ENCODE measurements around the gene PSMB7. TPM values are rescaled to one million over a fixed set of nuclear protein-coding genes. Genes with fewer than 3 reads are reported as not detected.

The PSMB7 gene
- polyA plus RNA-seq, 1 donor, result 201 TPM

DNA sequence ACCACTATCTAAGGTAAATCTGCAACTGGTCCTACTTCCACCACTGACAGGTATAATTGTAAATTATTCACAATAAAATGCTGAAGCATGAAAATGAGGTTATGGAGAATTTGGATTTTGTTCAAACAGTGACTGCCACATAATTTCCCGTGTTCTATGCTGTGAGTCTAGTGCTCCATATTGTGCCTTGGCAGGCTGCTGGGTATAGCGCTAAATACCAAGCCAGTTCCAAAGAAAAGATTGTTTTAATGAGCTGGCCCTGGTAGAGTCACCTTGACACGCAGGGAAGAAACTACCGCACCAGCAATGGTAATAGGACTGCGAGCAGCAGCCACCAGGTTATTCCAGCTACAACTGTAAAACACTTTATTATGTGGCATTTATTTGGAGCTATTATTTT, 30.4 kb downstream of the PSMB7 start:
- DNase-seq, result no peak

DNA sequence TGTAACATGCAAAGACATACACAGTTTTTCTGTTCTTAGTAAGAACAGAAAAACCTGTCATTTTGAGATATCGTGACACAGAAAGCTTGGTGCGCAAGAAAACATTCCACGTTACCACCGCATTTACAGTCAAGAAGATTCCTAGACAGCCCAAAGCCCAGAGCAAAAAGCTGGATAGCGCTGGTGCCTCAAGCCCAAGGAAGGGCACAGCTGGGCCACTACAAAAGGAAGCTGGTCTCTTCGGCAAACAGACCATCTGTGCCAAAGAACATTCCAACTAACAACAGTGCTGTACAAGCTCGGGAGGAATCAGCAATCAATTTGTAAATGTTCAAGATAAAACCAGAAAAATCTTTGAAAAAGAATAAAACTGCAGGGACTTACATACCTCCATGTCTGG, 31.0 kb downstream of the PSMB7 start:
- no peak for DNase-seq

- no peak for DNase-seq
Observed at GRCh38 chr9:124381170-124381945, 33.9 kb downstream of the PSMB7 start.

DNA sequence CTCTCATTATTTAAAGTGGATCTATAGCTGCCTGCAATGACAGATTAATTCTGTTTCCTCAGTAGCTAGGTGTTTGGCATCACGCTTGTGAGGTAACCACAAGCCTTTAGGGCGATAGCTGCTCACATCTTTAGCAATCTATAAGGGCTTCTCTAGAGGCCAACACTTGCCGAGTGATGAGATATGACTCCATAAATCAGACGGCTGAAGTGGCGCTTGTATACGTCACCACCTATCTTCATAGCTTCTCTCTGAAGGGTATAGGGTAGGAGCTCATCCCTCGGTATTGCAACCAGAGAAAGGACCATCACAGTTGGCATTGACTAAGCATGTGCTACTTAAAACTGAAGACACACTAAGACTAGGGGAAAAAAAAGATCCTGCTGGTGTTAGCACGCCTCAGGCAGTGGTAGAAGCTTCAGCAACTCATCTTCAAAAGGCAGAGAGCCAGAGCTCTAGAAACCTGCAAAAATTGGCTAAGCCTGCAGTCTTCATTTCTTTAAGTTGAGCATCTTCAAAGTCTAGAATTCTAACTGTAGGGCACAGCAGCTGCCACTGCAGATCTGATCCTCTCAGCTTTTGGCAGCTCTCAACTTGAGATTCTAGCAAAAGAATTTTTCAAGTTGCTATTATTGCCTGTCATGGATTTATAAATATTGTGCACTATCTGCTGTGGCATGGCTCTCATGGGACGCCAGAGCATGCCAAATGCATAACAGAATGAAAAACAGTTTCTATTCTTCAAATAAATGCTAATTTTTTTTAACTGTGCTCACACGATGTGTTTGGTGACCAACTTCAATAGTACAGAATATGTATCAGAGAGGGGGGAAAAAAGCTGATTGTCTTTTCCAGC, 37.5 kb downstream of the PSMB7 start:
- no peak for DNase-seq

GRCh38 chr9:124376329-124376728, 38.9 kb downstream of the PSMB7 start:
- DNase-seq, result no peak

DNA sequence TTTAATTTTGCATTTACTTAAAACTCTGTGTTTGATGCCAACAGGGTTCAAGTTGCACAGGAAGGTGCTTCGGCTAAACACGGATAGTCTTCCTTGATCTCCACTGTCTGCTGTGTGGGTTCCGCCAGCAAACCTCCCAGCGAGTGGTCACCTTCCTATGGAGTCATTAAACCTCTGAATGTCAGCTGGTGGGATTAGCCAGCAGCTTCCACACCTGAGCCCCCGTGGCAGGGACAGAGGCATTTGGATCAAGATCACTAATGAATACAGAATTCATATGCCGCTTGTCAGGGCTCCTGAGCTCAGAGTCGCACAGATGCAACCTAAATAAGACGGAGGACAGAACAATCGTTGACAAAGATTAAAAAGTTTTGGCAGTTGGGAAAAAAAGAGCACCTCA, 39.5 kb downstream of the PSMB7 start:
- DNase-seq, result no peak

DNA sequence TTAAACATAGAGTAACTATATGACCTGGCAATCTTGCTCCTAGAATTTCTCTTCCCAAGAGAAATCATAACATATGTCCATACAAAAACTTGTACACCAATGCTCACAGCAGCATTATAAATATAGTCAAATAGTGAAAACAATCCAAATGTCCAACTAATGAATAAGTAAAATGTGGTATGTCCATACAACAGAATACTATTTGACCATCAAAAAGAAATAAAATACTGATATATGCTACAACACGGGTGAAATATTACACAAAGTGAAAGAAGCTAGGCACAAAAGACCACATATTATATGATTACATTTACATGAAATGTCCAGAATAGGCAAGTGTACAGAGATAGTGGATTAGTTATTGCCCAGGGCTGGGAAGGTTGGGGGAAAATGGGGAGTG, 41.4 kb downstream of the PSMB7 start:
- DNase-seq, result no peak

GRCh38 chr9:124373386-124373785, 41.9 kb downstream of the PSMB7 start:
- no peak for DNase-seq

DNA sequence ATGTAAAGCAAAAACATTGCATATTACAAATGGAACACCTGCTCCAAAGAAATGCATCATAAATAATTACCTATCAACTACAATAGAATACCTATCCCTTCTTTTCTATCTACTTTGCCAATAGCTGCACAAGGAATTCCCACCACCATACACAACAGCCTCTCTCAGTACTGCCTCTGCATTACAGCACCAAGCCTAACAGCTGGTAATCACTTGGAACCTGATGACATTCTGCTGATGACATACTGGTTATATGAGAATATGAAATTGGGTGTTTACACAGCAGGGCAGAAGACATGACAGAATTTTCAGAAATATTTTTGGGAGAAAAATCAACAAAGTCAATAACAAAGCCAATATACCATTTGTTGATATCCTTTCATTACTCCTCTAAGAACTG, 43.2 kb downstream of the PSMB7 start:
- DNase-seq, result no peak

GRCh38 chr9:124370896-124371582, 44.2 kb downstream of the PSMB7 start:
- no peak for DNase-seq

- no peak for DNase-seq
Observed at GRCh38 chr9:124369231-124369797, 45.9 kb downstream of the PSMB7 start.

DNA sequence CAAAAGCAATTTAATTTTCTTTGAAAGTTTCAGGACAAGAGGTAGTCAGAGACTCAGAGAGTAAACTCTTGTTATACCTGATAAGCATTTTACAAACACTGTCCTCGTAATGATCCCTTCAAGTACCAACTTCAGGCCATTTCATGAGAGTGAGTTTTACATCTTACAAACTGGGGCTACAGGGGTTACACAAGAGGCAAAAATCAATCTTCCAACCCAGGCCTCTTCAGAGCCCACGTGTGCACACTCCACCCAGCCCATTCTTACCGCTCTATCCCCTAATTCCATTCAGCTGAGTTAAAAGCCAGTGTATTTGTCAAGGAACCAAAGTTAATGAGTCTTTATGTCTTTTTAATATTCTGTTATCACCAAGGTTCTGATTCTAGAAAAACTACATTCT, 46.5 kb downstream of the PSMB7 start:
- no peak for DNase-seq

GRCh38 chr9:124366476-124367220, 48.6 kb downstream of the PSMB7 start:
- DNase-seq, result no peak

GRCh38 chr9:124365036-124365435, 50.2 kb downstream of the PSMB7 start:
- DNase-seq, result no peak

GRCh38 chr9:124364141-124364540, 51.1 kb downstream of the PSMB7 start:
- DNase-seq, result no peak

DNA sequence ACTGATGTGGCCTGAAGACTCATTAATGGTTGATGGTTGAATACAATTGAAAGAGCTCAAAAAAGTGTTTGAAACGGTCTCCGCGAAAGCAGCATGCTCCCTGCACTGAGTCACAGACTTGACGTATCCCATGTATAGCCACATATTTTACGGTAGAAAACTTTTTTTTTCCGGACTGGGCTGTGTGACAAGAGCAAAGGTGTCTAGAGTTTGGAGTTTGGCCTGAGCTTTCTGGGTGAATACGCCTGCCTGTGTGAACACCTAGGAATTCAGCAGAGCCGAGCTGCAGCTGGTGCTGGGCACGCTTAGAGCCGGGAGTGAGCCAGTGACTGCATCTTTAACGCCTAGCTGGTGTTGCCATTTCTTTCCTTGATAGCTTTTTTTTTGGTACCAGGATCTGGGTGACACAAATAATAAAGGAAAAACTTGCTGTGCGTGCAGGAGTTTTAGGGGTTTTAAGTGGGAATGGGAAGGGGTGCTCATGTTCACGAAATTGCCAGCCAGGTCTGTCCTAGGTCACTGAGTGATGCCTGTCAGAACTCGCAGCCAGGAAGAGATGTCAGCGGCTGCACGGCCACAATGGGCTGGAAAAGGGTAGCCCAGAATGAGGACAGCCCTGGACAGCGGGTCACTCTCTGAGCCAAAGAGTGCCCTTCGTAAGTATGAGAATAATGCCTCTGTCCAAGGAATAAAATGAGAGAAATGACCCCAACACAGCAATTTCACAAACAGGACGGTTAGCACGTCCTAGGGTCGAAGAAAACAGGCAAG, 51.7 kb downstream of the PSMB7 start:
- no peak for DNase-seq

GRCh38 chr9:124361128-124361527, 54.1 kb downstream of the PSMB7 start:
- no peak for DNase-seq

GRCh38 chr9:124359855-124360678, 55.2 kb downstream of the PSMB7 start:
- DNase-seq, result no peak

GRCh38 chr9:124359426-124359825, 55.8 kb downstream of the PSMB7 start:
- no peak for DNase-seq

DNA sequence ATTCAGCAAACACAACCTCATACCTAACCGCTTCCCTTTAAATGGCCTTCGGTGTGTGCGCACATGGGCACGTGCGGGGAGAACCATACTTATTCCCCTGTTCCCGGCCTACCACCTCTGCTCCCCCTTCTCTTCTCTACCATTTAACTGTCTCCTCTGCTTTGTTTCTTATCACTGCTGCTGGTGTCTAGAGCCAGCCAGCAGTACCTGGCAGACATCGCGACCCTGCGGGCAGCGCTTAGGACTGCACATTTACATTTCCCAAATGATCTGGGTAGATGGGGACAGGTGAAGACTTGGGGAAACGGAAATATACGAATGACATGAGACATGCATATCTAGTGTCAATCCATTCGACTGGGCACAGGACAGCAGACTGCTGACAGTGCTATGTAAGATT, 56.6 kb downstream of the PSMB7 start:
- no peak for DNase-seq
